ENCODE data around the gene KDSR. TPM values are rescaled to one million over a fixed set of nuclear protein-coding genes. Genes with fewer than 3 reads are reported as not detected.
"Not testable (repeated sequence)": the region's sequence is repeated elsewhere in the genome, so short reads cannot be mapped to it uniquely, and the experiment has no call there.

Gene KDSR
- total RNA-seq, 1 donor from 2014 or later: 32.5 TPM

DNA sequence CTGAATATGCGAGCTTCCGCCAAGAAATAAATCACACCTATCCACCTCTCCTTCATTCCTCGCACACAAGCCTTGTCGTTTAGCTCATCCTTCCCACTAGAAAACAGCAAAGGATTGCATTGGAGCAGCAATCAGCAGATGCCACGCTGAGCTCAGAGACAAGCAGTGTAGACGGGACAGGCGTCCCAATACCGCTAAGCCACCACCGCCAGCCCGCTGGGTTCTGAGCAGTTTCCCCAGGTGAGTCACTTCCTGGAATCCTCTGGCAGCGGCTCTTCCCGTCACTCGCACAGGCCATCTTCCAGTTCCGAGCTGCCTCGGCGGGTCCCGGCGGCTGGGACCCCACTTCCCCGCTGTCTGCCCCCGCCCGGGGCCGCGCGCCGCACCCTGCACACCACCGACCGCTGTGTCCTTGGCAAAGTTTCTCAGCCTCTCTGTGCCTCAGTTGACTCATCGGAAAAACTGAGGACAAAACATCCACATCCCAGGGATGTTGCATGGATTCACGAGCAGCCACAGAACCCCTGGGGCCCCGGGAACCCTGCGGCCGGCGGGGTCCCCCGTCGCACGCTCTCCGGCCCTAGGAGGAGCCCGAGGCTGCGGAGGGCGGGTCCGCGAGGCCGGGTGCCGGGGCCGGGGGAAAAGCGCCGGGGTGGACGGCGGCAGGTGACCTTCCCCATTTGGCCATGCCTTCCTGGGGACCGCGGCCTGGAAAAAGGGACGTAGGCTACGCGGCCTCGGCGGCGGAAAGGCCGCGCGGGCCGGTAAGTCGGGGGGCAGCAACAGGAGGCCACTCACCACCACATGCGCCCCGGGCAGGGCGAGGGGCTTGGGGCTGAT, 573 bp downstream of the KDSR start:
- DNase-seq (ENCODE audit: low spot score): peak; percentile 36

DNA sequence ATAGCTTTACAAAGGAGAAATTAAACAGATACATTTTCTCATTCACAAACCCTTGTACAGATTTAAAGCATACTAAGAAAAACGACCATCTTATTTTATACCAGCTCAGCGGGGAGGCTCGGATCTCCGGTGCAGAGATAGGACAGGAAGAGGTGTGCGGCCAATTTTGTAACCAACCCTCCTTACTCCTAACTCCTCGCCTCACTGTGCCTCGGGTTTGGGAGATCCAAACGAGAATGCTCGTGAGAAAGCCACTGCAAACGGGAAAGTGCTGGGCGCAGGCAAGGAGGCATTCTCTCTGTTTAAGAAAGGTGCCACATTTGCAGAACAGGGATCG, 1.2 kb downstream of the KDSR start:
- DNase-seq (ENCODE audit: low spot score): peak; percentile 2

DNA sequence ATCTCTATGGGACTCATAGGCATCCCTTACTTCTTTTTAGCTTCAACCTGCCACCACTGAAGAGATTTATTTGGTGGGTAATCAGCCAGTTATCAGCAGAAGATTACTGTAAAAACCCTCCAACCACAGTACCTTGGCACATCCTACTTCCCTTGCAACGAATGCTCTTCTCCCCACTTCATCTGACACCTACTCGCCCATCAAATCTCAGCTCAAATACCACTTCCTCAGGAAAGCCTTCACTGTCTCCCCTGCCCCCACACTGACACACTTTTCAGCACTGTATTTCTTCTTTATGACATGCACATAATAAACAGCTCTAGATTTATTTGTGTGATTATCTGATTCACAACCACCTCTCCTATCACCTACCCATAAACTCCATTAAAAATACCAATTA, 3.1 kb downstream of the KDSR start:
- no peak for DNase-seq (ENCODE audit: low spot score)

DNA sequence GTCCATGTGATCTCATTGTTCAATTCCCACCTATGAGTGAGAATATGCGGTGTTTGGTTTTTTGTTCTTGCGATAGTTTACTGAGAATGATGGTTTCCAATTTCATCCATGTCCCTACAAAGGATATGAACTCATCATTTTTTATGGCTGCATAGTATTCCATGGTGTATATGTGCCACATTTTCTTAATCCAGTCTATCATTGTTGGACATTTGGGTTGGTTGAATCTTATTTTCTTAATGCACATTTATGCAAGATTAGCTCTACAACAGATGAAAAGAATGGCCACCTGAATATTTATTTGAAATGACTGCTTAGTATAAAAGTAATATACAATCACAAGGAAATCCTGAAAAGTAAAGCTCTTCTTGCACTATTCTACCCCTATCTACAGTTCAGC, 3.6 kb downstream of the KDSR start:
- DNase-seq (ENCODE audit: low spot score): not testable (repeated sequence)

DNA sequence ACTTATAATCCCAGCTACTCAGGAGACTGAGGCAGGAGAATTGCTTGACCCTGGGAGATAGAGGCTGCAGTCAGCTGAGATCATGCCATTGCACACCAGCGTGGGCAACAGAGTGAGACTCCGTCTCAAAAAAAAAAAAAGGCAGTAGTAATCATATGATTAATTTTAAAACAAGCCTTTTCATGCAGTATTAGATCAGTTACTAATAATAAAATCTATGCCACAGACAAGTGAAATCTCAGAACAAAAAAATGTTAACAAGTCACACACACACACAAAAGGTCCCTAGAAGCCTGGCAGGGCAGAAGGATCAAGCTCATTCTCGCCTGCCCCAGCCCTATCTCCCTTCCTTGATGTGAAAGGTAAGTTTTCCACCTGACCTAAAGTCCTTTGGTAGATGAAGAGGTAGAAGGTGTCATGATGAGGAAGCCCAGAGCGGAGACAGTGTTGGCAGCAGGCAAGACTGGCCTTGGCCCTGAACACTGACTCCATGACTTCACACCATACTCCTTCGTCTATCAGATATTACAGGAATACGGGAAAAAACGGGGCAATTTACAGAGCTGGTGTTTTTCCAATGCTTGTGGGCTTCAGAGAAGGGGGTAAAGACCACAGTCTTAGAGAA, 10.6 kb downstream of the KDSR start:
- DNase-seq (ENCODE audit: low spot score): no peak

DNA sequence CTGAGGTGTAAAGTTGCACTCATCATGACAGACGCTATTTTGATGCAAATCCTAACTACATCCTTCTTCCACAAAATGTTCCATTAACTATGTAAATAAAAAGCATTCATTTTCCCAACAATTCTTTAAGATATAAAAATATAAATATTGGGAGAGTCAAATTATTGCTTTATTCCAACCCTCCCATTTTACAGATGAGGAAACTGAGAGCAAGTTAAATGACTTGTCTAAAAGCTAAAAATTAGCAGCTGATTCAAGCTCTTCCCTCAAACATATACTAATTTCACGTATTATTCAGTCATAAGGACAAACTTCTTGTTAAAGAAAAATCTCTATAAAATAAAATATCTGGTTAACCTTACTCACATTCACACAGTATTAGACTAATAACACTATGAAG, 16.8 kb downstream of the KDSR start:
- no peak for DNase-seq (ENCODE audit: low spot score)

DNA sequence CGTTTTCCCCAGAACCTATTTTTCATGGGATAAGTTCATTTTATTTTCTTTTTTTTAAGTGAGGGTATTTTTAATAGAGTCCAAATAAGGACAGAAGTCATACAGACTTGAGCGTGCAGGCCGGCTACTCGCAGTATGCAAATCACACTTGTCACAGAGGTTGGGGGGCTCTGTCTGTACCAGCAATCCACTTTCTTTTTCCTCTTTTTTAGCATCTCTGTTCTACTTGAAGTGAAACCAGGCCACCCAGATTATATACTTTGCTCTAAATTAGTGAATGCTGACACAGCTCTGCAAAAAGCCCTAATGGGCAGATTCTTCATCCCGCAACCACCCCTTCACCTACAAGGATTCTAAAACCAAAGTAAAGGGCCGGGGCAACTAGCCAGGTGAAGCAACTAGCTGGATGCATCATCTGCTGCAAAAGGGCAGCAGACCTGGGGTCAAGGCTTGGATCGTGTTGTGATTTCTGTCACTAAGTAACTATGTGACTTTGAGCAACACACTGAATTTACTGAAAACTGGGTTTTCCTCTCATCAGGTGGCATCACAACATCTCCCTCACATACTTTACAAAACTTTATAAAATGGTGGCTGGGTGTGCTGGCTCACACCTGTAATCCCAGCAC, 18.4 kb downstream of the KDSR start:
- DNase-seq (ENCODE audit: low spot score): no peak

DNA sequence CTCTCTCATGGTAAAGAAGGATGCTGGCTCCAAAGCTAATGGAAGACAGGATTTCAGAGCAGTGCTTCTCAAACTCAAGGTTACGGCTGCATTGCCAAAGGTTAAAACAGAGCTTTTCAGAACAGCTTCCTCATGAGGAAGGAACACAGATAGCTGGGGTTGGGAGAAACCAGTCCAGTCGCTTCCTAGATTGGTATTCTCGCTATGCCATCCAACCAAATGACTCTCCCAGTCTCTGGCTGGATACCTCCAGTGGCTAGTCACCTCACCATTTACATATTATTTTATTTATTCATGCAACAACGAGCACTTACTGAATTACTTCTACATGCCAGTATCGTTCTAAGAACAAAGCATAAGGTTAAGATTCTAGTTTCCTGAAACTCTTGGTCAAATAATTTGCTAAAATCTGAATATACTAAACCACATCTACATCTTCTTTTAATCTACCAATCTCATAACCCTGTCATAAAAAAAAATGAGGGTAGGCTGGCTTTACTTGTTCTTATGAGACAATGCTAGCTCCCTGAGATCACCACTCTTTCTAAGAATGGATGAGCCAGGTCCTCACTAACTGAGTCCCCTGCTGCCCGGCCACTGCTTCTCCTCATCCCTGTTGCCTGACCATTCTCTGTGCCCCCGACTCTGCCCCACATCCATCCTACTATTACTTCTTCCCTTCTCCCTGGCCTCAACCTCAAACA, 20.4 kb downstream of the KDSR start:
- no peak for DNase-seq (ENCODE audit: low spot score)

DNA sequence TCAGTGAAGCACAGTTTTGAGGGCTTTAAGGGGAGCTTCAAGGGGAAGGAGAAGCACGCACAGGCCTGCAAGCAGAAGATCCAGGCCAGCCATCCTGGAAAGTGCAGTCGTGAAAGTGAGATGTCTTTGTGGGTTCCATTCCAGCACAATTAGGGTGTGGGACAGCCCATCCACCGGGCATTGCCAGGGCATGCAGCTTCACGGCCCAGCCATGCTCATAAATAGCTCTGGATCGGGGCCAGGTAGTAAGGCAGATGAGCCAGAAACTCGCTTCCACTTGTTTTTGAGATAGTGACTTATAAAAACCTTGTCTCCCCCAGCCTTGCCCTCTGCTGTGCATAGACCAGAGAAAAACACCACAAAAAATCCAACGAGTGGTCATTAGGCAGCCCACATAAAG, 21.0 kb downstream of the KDSR start:
- DNase-seq (ENCODE audit: low spot score): peak; percentile 34

DNA sequence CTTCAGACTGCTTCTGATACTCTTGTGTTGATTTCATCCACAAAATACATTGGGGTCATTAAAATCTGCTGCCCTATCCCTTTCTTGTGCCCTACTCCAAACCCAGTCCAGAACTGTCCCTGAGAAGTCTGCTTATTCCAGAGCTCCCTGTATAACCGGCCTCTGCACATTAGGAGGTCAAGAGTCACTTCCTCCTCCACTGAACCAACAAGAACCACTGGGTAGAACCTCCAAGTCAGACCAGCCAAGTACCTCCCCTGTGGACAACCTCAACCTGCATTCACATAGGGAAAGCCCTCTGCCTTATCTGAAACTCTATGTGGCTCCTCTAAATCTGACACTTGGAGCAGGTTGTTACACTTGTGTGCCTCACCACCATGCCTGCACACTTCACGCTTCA, 22.1 kb downstream of the KDSR start:
- DNase-seq (ENCODE audit: low spot score): no peak

DNA sequence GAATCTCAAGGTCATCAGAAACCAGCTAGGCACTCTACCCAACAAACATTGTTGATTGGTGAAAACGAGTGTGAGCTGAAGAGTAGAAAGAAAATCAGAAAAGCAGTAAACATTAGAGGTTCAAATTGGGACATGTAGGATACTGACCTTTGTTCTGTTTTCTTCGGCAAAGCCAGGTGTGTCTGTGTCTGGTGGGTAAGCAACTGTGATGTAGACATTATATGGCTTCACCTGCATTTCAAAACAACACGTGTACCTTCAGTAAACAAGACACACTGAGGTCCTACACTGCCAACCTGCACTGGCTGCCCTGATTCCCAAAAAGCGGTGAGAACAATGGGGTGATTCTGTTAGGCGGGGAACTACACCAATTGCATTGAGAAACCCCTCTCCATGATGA, 22.7 kb downstream of the KDSR start:
- DNase-seq (ENCODE audit: low spot score): no peak

DNA sequence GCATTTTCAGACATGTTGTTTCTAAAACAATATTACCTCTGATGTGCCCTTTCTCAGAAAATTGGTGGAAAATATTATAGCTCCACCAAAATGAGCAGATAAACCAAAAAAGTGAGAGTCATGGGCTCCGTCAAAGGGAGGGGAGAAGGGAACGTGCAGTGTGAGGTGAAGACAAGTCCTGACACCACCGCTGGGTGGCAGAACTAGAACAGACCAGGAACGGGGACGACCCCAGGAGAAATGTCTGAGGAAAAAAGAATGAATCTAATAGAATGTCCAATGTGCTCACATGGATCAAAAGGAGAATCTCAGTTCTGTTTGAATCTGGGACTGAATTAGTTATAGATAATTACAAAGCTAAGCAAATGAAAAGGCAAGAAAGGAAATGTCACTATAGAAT, 24.8 kb downstream of the KDSR start:
- peak; percentile 28 for DNase-seq (ENCODE audit: low spot score)

DNA sequence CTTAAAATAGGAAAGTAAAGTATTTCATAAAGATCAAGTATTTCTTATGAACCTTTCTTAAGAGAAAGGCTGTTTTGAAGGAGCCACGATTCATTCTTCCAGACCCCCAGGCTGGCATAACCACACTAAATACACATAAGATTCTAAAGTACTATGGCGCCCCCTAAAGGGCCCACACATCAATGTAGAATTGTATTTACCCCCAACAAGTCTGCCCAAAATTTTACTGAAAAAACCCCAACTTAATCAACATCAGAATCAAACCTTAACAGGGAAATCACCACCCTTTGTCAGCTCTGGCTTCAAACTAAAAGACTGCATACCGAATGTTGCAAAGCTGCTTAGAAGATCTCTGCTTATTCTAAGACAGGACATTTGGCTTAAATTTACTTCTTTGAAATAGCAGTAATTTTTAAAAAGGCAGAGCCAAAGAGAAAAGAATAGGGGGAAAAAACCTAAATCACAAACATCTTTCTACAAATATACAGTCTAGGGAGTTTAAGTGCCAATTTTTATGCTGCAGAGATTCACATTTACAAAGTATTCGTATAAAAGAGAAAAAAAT, 27.0 kb downstream of the KDSR start:
- DNase-seq (ENCODE audit: low spot score): peak; percentile 10

DNA sequence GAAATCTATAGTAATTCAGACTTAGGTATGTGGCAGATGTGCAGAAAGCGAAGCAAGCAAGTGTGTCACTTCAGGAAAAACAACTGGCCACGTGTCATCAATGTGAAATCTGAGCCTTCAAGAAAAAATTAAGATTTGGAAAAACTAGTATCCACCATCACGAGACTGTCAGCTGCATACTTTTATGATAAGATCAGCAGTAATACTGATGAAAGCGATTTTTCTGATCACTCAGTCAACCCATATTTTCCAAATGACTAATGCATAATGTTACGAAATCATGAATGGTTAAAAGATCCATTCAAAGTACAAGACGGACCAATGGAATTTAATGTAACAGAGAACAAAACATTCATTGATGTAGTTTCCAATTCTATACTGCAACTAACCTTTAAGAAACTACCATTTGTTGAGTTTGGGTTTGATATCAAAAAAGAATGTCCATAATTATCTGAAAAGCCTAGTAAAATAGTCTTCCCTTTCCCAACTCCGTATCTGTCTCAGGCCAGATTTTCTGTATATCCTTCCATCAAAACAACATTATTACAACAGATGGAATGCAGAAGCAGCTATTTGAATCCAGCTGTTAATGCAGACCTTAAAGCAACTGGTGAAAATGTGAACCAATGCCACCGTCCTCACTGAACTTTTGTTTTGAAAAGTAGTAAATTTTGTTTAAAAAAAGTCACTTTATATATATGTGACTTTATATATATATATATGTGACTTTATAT, 30.5 kb downstream of the KDSR start:
- peak; percentile 50 for DNase-seq (ENCODE audit: low spot score)

DNA sequence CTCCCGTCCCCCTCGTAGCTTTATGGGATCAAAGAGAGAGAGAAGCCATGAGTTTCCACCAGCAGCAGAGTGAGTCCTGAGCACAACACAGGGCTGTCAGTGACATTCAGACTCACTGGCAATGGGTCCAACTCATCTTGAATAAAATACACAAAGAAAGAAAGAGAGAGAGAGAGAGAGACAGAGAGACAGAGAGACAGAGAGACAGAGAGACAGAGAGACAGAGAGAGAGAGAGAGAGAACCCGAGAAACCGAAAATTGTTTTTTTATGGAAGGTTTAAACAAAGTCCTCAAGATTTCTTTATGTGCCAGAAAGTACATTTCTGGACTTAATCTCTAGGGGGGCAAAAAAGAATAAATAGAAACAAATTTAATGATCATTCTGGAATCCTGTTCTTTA, 35.9 kb downstream of the KDSR start:
- DNase-seq (ENCODE audit: low spot score): no peak

DNA sequence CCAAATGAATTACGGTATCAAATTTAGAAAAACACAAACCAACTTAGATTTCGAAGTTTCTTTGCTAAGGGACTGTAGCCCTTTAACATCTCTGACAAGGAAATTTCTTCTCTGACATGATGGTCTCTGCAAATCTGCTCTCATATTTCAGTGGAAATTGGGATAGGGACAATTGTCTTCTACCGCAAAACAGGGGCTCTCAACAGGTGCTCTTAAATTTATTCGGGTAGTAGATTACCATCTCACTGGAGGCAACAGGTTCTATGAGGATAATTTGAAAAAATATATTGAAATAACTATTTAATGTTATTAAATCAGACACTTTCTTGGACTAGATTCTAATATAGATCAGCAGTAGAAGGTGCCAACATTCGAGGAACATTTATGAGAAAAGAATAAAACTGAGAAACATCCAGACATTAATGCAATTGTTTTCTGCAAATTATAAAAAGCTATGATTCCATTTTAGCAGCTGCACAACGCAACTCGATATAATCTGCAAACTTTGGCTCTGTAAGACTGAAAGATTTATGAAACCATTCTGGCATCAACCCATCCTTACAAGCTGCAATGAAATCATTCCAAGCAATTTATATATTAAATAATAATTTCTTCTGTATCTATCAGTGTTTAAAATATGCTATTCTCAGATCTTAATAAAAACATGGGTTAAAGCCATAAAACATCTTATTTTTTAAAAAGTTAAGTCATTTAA, 37.4 kb downstream of the KDSR start:
- DNase-seq (ENCODE audit: low spot score): no peak

DNA sequence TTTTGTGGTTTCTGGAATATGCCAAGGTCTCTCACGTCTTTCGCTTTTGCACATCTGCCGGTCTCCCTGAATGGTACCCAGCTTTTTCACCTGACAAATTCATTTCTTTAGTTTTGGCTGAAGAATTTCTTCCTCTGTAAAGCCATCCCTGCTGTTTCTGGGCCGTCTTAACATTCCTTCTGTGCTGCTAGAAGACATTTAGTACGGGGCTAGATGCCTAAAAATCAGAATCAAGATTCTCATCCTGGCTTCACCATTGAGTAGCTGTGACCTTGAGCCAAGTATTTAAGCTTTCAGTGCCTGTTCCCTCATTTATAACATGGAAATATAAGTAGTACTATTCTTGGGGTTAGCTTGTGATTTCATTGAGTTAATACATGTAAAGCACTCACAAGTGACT, 41.0 kb downstream of the KDSR start:
- DNase-seq (ENCODE audit: low spot score): no peak

DNA sequence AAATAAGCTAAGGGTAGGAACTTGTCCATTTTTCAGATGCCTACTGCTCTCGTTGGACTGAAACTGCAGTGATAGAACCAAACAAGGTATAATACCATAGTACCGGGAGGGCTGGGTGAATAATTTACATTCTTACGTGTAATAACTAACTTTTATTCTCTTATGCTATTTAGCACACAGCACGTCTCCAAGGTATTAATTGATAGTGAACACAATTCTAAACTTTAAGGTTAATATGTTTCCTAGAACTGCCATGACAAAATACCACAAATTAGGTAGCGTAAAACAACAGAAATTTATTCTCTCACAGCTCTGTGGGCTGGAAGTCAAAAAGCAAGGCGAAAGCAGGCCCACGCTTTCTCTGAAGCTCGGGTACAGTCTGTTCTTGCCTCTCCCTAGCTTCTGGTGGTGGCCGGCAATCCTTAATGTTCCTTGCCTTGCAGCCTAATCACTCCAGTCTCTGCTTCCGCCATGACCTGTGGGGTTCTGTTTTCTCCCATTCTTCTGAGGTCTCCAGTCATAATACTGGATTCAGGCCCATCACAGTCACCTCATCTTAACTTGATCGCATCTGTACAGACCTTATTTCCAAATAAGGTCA, 41.8 kb downstream of the KDSR start:
- DNase-seq (ENCODE audit: low spot score): no peak

DNA sequence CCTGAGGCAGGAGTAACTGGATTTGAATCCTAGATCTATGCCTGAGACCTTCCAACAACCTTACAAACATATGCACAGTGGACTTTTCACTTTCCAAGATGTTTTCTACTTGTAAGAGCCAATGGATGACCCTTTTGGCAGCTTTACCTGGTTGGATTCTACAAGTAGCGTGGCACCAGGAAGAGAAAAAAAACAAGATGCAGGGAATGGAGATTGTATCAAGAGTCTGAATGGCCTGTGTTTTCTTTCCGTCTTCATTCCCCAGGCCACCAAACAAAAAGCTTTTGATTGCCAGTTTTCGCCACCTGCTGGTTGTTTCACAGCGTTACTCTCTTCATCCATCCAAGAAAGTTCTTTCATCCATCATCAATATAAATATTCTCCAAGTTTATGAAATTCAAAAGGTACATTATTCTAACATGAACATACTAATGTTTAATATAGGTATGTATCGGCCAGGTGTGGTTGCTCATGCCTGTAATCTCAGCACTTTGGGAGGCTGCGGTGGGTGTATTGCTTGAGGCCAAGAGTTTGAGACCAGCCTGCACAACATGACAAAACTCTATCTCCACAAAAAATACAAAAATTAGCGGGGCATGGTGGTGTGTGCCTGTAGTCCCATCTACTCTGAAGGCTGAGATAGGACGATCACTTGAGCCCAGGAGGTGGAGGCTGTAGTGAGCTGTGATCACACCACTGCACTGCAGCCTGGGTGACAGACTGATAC, 43.9 kb downstream of the KDSR start:
- DNase-seq (ENCODE audit: low spot score): peak; percentile 78

DNA sequence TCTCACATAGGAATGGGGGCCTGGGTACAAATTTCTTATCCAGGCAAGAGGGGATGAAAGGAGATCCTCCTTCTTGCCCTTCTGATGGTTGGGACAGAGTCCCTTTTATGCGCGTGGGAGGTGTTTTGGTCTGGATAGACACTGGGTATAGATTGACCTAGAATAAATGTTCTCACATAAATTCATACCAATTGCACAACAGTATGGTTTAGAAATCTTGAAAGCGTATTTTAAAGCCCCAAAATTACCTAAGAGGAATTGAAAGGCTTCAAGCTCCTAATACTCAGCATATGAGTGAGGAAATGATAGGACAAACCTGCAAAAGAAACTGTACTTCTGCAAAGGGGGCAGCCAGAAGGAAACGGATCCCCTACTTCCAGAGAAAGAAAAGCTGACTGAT, 44.8 kb downstream of the KDSR start:
- no peak for DNase-seq (ENCODE audit: low spot score)
